Cardiac muscle cell (in vitro differentiated cells and primary cell): ENCODE measurements around the gene NARS2. TPM values are rescaled to one million over a fixed set of nuclear protein-coding genes. Genes with fewer than 3 reads are reported as not detected.
A peak's percentile ranks its signal among the peaks of the same experiment; 100 is the strongest.
"Not testable (repeated sequence)": the region's sequence is repeated elsewhere in the genome, so short reads cannot be mapped to it uniquely, and the experiment has no call there.

Experiments used
- DNase-seq, 2 donors: peaks; one replicate each; pipeline versions ENCODE4 v3.0.0 to v3.0.0-alpha.2; 2010 to 2017; ENCODE audit warnings: low read depth in 1 of 2, low spot score in 1 of 2
- H3K27ac ChIP-seq: fragments of 200-600 bp; sonication (generic); 2 replicates; pipeline ENCODE4 v1.5.1; 2016
- H3K27me3 ChIP-seq: fragments of 200-600 bp; sonication (generic); 2 replicates; pipeline ENCODE4 v1.6.0; 2016; ENCODE audit warnings: control low read depth
- H3K36me3 ChIP-seq: fragments of 200-600 bp; sonication (generic); 2 replicates; pipeline ENCODE4 v1.5.1; 2016; ENCODE audit warnings: control low read depth
- H3K4me1 ChIP-seq: fragments of 200-600 bp; sonication (generic); 2 replicates; pipeline ENCODE4 v1.8.1; 2017; ENCODE audit warnings: low read depth, mild to moderate bottlenecking, mixed run types
- H3K4me3 ChIP-seq: fragments of 200-600 bp; sonication (generic); 2 replicates; pipeline ENCODE4 v1.5.1; 2016; ENCODE audit warnings: mild to moderate bottlenecking
- H3K9me3 ChIP-seq: fragments of 200-600 bp; sonication (generic); 2 replicates; pipeline ENCODE4 v1.5.1; 2017; ENCODE audit warnings: low read depth, mild to moderate bottlenecking, control low read depth
- polyA plus RNA-seq: library from polyadenylated mRNA; unstranded; fragments of >200 nt; fragmentation: Nextera tagmentation; extraction: Ambion mirVana; gene quantifications from 2 replicates; pipeline ENCODE4 v1.2.1, GENCODE V29; 2016
- total RNA-seq: library from RNA; depleted of rRNA; stranded (reverse); fragments of >200 nt; gene quantifications from 2 replicates; pipeline ENCODE4 v1.2.3, GENCODE V29; 2016
- TF ChIP-seq, protein P1 (sequence below): IDR thresholded peaks from 2 replicates; pipeline ENCODE4 v1.5.1; 2012; ENCODE audit warnings: low read depth, mild to moderate bottlenecking, low read length

Gene NARS2
- total and polyA plus RNA-seq, 2 experiments from 2014 or later, result 27.2 to 40.5 TPM

DNA sequence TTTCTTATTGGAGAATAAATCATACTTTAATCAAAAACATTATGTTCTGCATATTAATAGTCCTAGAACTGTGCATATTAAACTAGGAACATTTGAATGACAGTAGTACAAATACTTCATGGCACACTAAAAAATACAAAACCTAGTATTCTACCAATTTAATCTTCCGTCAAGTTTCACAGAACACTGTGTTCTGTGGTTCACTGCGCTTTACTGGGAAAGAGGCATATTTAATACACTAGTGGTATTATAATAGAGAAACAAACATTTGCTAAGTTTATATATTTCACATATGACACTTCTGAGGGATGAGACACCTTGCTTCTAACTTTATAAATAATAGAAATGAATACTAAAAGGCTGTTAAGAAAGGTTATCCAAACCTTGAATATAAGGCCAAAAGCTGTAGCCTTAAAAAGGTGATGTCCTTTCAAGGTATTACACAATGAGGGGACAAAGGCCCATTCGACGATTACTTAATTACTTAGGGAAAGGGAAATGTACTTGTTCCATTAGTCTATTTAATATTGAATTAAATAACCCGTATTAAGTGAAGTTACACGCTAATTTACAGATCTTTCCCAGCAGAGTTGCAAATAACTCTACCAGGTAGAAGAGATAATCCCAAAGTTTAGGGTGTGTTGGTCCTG lies 48.0 kb downstream of the NARS2 start:
- H3K36me3 ChIP-seq, result no peaks in the 10 kb centered on the region
- H3K9me3 ChIP-seq, result no peaks in the 10 kb centered on the region
- no peaks in the 10 kb centered on the region for H3K4me1 ChIP-seq
- TF ChIP-seq, protein P1, sequence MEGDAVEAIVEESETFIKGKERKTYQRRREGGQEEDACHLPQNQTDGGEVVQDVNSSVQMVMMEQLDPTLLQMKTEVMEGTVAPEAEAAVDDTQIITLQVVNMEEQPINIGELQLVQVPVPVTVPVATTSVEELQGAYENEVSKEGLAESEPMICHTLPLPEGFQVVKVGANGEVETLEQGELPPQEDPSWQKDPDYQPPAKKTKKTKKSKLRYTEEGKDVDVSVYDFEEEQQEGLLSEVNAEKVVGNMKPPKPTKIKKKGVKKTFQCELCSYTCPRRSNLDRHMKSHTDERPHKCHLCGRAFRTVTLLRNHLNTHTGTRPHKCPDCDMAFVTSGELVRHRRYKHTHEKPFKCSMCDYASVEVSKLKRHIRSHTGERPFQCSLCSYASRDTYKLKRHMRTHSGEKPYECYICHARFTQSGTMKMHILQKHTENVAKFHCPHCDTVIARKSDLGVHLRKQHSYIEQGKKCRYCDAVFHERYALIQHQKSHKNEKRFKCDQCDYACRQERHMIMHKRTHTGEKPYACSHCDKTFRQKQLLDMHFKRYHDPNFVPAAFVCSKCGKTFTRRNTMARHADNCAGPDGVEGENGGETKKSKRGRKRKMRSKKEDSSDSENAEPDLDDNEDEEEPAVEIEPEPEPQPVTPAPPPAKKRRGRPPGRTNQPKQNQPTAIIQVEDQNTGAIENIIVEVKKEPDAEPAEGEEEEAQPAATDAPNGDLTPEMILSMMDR, result no peak
- H3K27me3 ChIP-seq, result no peaks in the 10 kb centered on the region
- no peak overlapping the region for H3K4me3 ChIP-seq
- no peak overlapping the region for H3K27ac ChIP-seq
- no peak for DNase-seq

DNA sequence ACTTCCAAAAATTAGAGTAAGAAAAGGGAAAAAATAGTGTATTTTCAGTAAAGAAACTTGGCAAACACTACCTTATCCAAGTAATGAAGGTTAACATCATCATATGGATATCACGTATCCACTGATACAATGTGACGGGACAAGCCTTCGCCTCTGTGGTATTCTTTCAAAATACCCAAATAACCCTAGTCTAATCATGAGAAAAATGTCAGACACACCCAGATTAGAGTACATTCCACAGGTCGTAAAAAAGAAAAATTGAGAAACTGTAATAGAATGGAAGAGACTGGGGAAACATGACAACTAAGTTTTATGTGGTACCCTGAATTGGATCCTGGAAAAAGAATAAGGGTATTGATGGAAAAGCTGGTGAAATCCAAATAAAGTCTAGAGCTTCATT lies 48.9 kb downstream of the NARS2 start:
- Histone ChIP-seq H3K9me3 (no peaks in the 10 kb centered on the region), H3K4me3 (no peak overlapping the region), H3K4me1 (no peaks in the 10 kb centered on the region), H3K27ac (no peak overlapping the region), H3K27me3 (no peaks in the 10 kb centered on the region), H3K36me3 (no peaks in the 10 kb centered on the region)
- TF ChIP-seq, protein P1, result no peak
- DNase-seq, result no peak

DNA sequence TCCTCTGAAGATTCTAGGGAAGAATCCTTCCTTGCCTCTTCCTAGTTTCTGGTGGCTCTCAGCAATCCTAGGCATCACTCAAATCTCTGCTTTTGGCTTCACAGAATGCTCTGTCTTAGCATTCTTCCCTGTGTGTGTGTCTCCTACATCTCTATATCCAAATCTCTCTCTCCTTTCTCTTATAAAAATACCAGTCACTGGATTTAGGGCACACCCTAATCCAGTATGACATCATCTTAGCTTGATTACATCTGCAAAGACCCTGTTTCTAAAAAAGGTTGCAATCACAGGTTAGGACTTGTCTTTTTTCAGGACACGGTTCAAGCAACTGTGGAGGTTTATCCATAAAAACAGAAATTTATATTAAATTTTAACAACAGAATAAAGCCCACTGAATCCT lies 54.4 kb downstream of the NARS2 start:
- no peak for DNase-seq
- Histone ChIP-seq H3K36me3 (no peaks in the 10 kb centered on the region), H3K4me3 (no peak overlapping the region), H3K27me3 (no peaks in the 10 kb centered on the region), H3K27ac (no peak overlapping the region), H3K9me3 (no peaks in the 10 kb centered on the region), H3K4me1 (peaks cover under 1% of the 10 kb centered on the region)
- TF ChIP-seq, protein P1, result no peak

DNA sequence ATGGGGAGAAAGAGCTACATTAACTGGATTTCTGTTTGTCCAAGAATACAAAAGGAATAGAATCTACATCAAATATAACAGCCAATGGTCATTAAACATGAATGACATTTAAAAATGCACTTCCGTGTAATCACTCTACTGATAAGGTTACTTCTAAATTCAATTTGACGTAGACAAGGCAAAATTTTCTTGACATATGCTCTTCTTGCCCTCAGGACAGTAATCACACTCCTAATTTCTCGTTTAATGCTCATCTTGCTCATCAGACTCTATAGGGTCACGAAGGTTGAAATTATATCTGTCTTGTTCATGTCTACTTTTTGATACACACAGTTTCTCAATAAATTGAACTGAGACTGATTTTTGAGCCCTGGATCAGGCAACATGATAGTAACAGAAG lies 58.4 kb downstream of the NARS2 start:
- no peaks in the 10 kb centered on the region for H3K36me3 ChIP-seq
- TF ChIP-seq, protein P1, result no peak
- no peak overlapping the region for H3K27ac ChIP-seq
- no peak for DNase-seq
- peaks cover 8% of the 10 kb centered on the region for H3K4me1 ChIP-seq
- H3K9me3 ChIP-seq, result no peaks in the 10 kb centered on the region
- H3K4me3 ChIP-seq, result no peak overlapping the region
- no peaks in the 10 kb centered on the region for H3K27me3 ChIP-seq

DNA sequence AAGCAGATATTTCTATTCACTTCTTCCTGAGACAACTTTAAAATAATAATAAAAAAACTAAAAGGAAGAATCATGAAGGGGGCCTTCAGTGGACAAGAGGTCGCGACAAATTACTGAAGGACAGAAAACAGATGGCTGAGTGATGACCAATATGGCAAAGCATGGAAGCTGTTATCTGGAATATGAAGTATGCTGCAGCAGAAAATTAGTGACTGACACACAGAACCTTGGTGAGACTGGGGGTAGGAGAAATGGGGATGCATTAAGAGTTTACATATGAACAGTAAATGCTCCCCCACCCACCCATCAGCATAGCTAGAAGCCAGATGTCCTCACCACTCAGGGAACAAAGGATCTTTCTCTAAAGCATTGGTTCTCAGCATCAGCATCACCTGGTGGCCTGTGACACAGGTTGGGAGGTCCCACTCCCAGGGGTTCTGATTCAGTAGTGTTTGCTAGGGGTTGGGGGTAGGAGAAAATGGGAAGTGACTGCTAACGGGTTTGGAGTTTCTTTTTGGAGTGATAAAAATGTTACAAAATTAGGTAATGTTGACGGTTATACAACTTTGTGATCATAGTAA lies 59.7 kb downstream of the NARS2 start:
- TF ChIP-seq, protein P1, result no peak
- H3K9me3 ChIP-seq, result no peaks in the 10 kb centered on the region
- no peak overlapping the region for H3K4me3 ChIP-seq
- peaks cover 8% of the 10 kb centered on the region for H3K4me1 ChIP-seq
- H3K27ac ChIP-seq, result peak overlapping the region; percentile 63
- H3K36me3 ChIP-seq, result no peaks in the 10 kb centered on the region
- DNase-seq, result no peak
- no peaks in the 10 kb centered on the region for H3K27me3 ChIP-seq

DNA sequence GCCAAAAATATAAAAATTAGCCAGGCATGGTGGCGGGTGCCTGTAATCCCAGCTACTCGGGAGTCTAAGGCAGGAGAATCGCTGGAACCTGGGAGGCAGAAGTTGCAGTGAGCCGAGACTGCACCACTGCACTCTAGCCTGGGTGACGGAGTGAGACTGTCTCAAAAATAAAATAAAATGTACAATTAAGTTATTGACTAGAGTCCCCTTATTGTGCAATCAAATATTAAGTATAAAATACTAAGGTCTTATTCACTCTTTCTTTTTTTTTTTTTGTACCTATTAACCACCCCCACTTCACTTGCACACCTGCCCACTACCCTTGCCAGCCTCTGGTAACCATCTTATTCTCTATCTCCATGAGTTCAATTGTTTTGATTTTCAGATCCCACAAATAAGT lies 61.6 kb downstream of the NARS2 start:
- DNase-seq, H3K27ac ChIP-seq, H3K36me3 ChIP-seq: not testable (repeated sequence)

More for the DNA sequence above, 61.6 kb downstream of the NARS2 start:
- not testable (repeated sequence) for H3K4me1 ChIP-seq, H3K4me3 ChIP-seq, H3K27me3 ChIP-seq, H3K9me3 ChIP-seq
